Endometrial microvascular endothelial cells (primary cell): ENCODE measurements around the gene VSTM4. TPM values are rescaled to one million over a fixed set of nuclear protein-coding genes. Genes with fewer than 3 reads are reported as not detected.

Experiments
- in situ Hi-C: cut with HindIII; loops from 2 replicates; pipeline ENCODE4 v1.10.0; 2017; ENCODE audit warnings: low sequenced_read_pairs, low pct_unique_long_range_greater_than_20kb; ENCODE audit errors: inconsistent ontology term
- total RNA-seq: library from RNA; depleted of rRNA; stranded (reverse); fragments of >200 nt; gene quantifications from one replicate; pipeline ENCODE4 v1.2.3, GENCODE V29; 2015; ENCODE audit errors: inconsistent ontology term

VSTM4 gene
- total RNA-seq, 1 donor from 2014 or later, result 0.56 TPM

- in situ Hi-C loops, result no loop called here
Observed at GRCh38 chr10:49149881-49150280, 34.6 kb upstream of the VSTM4 start.

- in situ Hi-C loops, result no loop called here
Observed at GRCh38 chr10:49144058-49144720, 28.9 kb upstream of the VSTM4 start.

- in situ Hi-C loops, result no loop called here
Observed at GRCh38 chr10:49143249-49143648, 27.9 kb upstream of the VSTM4 start.

GRCh38 chr10:49141541-49142332 lies 26.4 kb upstream of the VSTM4 start:
- in situ Hi-C loops, result no loop called here

DNA sequence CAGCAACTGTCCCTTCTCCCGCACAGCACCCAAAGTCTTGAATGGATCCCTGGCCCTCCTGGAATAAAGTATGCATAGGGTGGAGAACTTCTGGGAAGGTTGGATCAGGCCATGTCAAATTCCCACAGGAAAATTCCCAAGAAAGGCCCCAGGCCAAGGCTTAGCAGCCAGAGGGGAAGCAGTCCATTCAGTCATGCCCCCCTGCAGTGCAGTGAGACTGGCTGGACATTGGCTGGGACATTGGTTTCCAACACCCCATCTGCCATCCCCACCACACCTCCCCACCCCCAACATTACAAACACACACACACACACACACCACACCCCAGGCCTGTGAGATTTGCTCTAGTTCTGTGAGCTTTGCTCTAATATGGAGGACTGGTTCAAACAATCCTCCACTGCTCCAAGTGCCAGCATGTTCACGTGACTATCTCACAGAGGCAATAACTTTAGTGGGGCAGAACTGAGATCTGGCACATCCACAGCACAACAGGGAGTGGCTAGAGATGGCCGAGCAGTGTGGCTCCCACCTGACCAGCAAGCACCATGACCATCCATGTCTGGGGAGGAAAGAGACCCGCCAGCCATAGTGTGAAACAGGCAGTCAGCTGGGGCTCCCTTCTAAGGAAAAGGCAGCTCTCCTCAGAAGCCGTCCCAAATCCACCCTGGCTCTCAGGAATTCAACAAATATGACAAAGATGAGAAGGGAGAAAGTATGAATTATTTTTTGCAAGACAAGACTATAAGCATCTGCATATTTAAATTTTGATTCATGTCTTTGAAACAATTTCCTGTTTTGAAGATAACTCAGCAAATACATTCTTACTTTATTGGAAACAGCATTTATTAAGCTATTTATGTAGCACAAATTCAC lies 25.2 kb upstream of the VSTM4 start:
- in situ Hi-C loops, result no loop called here

DNA sequence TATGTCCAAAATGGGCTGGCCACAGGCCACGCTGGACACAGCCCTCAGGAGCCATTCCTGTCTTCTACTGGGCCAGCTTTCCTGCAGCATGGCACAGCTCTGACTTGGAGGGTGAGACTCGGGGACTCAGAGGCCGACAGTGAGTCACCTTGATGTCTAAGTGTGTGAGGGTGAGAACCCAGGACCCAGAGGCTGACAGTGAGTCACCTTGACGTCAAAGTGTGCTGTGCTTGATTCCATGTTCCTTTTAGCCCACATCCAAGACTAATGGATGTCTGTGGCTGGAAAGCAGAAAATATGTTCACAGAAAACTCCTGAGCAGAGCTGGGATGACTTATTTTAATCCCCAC lies 24.5 kb upstream of the VSTM4 start:
- in situ Hi-C loops, result no loop called here

DNA sequence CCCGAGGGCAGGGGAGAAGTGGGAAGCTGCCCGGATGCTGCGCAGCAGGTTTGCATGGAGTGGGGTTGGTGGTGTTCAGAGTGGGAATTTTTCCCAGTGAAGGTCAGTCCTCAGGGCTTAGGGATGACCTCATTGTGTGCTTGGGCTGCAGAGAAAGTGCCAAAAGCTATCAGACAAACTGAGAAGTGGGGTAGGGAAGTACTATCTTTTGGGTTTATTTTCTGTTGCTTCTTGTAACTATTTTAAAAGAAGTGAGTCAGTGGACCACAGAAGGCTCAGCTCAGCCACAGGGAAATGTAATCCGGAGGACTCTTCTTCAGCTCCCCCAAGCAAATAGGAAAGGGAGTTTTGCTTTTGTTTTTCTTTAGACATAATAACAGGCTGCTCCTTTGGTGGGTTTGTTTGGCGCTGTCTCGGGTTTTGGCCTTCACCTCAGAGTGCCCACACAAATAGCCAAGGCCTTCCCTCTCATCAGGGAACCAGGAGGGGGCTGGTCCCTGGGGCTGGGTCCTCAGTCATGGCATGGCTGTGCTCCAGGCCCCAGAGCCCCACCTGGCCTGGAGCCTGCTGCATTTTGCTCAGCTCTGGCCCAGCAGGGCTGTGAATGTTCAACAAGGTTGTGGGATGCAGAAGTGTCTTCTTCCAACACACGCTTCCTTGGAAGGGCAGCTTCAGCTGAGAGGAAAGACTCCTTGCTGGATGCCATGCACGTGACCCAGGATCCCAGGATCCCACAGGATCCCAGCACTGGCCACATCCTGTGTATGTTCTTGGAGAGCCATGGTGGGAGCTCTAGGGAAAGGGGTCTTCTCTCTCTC lies 23.9 kb upstream of the VSTM4 start:
- in situ Hi-C loops, result no loop called here

GRCh38 chr10:49138361-49138891 lies 23.1 kb upstream of the VSTM4 start:
- in situ Hi-C loops, result no loop called here

- in situ Hi-C loops, result no loop called here
Observed at GRCh38 chr10:49136525-49136924, 21.2 kb upstream of the VSTM4 start.

GRCh38 chr10:49135575-49136313 lies 20.4 kb upstream of the VSTM4 start:
- in situ Hi-C loops, result no loop called here

DNA sequence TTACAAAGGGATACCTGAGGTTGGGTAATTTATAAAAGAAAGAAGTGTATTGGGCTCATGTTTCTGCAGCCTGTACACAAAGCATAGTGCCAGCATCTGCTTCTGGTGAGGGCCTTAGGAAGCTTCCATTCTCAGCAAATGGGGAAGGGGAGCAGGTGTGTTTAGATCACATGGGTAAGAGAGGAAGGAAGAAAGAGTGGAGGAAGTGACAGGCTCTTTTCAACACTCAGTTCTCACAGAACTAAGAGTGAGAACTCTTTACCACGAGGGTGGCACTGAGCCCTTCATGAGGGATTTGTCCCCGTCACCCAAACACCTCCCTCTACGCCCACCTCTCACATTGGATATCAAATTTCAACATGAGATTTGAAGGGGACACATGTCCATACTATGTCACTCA lies 19.0 kb upstream of the VSTM4 start:
- in situ Hi-C loops, result no loop called here

DNA sequence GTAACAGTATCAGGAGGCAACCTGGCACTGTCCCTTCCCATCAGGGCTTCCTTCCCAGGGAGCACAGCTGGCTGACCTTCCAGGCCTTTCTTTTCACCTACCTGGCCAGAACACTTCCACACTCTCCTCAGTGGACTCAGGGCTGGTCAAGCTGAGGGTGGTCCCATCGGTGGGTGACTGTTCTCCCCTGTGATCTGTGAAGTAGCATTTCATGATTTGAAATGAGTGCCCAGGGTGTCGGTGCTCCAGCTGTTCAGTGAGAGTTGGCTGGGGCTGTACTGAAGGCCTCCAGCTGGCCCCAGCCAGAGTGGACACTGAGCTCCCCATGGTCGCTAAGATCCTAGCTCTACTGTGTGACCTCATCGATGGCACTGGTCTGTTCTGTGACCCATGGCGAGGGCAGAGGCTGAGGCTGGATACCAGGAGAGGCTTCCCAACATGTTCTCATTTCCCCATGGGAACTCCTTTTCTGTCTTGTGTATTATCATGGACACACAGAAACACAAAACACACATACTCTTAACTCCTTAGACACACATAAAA lies 18.5 kb upstream of the VSTM4 start, which contains the start of gene FAM170B:
TSS of gene FAM170B (minus strand) at position 316 of the 543 bp plus-strand sequence. CDS start at position 213, 103 bp downstream.
- in situ Hi-C loops, result no loop called here

DNA sequence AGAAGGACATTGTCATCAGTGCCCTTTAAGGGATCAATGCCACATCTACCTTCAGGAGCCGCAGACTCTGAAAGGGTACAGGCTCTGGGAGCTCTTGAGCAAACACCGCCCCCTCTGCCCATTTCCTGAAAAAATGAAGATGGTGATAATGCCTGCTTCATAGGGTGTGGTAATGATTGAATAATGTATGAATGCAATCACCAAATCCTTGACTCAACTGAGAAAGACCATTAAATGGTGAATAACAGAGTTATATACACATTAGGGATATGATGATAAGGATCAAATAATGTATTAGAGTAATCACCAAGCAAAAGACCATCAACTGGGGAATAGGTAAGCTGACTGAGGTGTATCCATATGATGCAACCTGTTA lies 17.0 kb upstream of the VSTM4 start:
- in situ Hi-C loops, result no loop called here

GRCh38 chr10:49131507-49132361 lies 16.4 kb upstream of the VSTM4 start:
- in situ Hi-C loops, result no loop called here

- in situ Hi-C loops, result no loop called here
Observed at GRCh38 chr10:49129376-49129775, 14.1 kb upstream of the VSTM4 start.

DNA sequence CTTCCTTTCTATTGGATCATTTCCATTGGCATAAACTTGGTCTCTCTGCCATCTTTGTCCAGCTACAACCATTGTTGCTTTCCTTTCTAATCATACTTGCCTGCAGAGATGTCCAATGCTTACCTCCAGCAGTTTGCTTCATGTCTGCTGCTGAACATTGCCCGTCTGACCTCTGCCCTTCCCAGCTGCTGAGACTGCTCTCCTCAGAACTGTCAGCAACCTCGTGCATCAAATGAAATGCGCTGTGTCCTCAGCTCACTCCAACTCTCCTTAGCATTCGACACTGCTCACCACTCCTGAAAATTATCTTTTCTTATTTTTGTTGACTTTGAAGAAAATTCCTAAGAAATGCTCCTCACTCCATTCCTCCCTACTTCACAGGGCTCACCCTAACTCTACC lies 13.5 kb upstream of the VSTM4 start:
- in situ Hi-C loops, result no loop called here
